DOHH2 (cell line): ENCODE results near the gene EXOC6B.

ENCODE experiments used
- H3F3A ChIP-seq: fragments of 200-600 bp; sonication (generic), shearing (Covaris generic); 2 replicates; pipeline ENCODE4 v1.6.0; 2016; ENCODE audit warnings: antibody characterized with exemption, mild to moderate bottlenecking; ENCODE audit not compliant: control insufficient read depth, insufficient read depth
- H3K27ac ChIP-seq: fragments of 200-600 bp; sonication (generic); 2 replicates; pipeline ENCODE4 v1.5.1; 2014; ENCODE audit warnings: low read depth, mild to moderate bottlenecking, low read length, moderate library complexity
- H3K27me3 ChIP-seq: fragments of 200-600 bp; sonication (generic); 2 replicates; pipeline ENCODE4 v1.6.1; 2014; ENCODE audit warnings: mild to moderate bottlenecking, low read length, mixed read lengths; ENCODE audit not compliant: control insufficient read depth
- H3K36me3 ChIP-seq: fragments of 200-600 bp; sonication (generic); 2 replicates; pipeline ENCODE4 v1.6.1; 2014; ENCODE audit warnings: mild to moderate bottlenecking, low read length, moderate library complexity, mixed read lengths; ENCODE audit not compliant: control insufficient read depth
- H3K4me1 ChIP-seq: fragments of 200-600 bp; sonication (generic); 2 replicates; pipeline ENCODE4 v1.6.1; 2014; ENCODE audit warnings: mild to moderate bottlenecking, low read length, mixed read lengths; ENCODE audit not compliant: control insufficient read depth
- H3K4me2 ChIP-seq: fragments of 200-600 bp; sonication (generic); 2 replicates; pipeline ENCODE4 v1.6.0; 2014; ENCODE audit warnings: mild to moderate bottlenecking, low read length, moderate library complexity
- H3K4me3 ChIP-seq: fragments of 200-600 bp; sonication (generic); 2 replicates; pipeline ENCODE4 v1.5.1; 2014; ENCODE audit warnings: mild to moderate bottlenecking, low read length, mixed read lengths
- H3K79me2 ChIP-seq: fragments of 200-600 bp; sonication (generic); 2 replicates; pipeline ENCODE4 v1.6.1; 2014; ENCODE audit warnings: mild to moderate bottlenecking, low read length, mixed read lengths; ENCODE audit not compliant: control insufficient read depth
- H3K9me2 ChIP-seq: fragments of 200-600 bp; sonication (generic); replicated peaks from 2 replicates; pipeline ENCODE4 v1.6.1; 2014; ENCODE audit warnings: mild to moderate bottlenecking, low read length, mixed read lengths; ENCODE audit not compliant: control insufficient read depth
- H3K9me3 ChIP-seq: fragments of 200-600 bp; sonication (generic); 2 replicates; pipeline ENCODE4 v1.6.1; 2014; ENCODE audit warnings: antibody characterized with exemption, low read length, mixed read lengths; ENCODE audit not compliant: control insufficient read depth, insufficient read depth
- H4K20me1 ChIP-seq: fragments of 200-600 bp; sonication (generic); 2 replicates; pipeline ENCODE4 v1.6.0; 2014; ENCODE audit warnings: low read depth, mild to moderate bottlenecking, antibody characterized with exemption, low read length, moderate library complexity; ENCODE audit not compliant: control insufficient read depth, insufficient read depth
- CTCF ChIP-seq: fragments of 200-600 bp; sonication (generic); IDR thresholded peaks from one replicate; pipeline ENCODE4 v1.5.1; 2014; ENCODE audit warnings: antibody characterized with exemption, mild to moderate bottlenecking, low read depth, low read length; ENCODE audit not compliant: poor library complexity, severe bottlenecking
- EZH2phosphoT487 ChIP-seq: fragments of 200-600 bp; sonication (generic); IDR thresholded peaks from 2 replicates; pipeline ENCODE4 v1.6.1; 2017; ENCODE audit warnings: borderline replicate concordance, mild to moderate bottlenecking, antibody characterized with exemption, low read length, moderate library complexity, mixed read lengths

The EXOC6B gene

DNA sequence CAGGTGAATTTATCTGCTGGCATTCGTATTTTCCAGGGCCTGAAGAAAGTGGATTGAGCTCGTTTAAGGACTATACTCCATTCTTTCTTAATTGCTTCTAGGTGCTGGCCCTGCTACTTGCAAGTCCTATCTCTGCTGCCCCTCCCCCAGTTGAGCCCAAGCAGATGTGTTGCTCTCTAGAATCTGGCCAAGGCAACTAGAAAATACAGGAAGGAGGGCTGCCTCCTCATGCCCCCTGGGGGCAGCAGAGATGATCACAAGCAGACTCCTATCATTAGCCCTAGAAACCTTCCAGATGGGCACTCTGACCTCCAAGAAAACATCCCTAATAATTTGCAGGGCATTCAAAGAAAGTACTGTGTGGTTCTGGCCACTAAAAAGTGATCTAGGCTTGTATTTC is 605.7 kb downstream of the EXOC6B start:
- H3K4me1 ChIP-seq, result no peaks in the 10 kb centered on the region
- no peak overlapping the region for H3K27ac ChIP-seq
- TF ChIP-seq EZH2phosphoT487 (no peak), CTCF (peak; percentile 43)
- H3K27me3 ChIP-seq, result no peaks in the 10 kb centered on the region
- no peaks in the 10 kb centered on the region for H3K79me2 ChIP-seq
- no peaks in the 10 kb centered on the region for H3K9me3 ChIP-seq
- no peaks in the 10 kb centered on the region for H3K9me2 ChIP-seq
- no peak overlapping the region for H3K4me3 ChIP-seq
- H3F3A ChIP-seq, result no peaks in the 10 kb centered on the region
- H3K4me2 ChIP-seq, result no peak overlapping the region
- H4K20me1 ChIP-seq, result no peaks in the 10 kb centered on the region
- H3K36me3 ChIP-seq, result no peaks in the 10 kb centered on the region

- Histone ChIP-seq H3K4me3 (no peak overlapping the region), H3K9me3 (no peaks in the 10 kb centered on the region), H4K20me1 (no peaks in the 10 kb centered on the region), H3K27me3 (no peaks in the 10 kb centered on the region), H3K4me2 (no peak overlapping the region), H3K9me2 (no peaks in the 10 kb centered on the region), H3K27ac (no peak overlapping the region), H3F3A (no peaks in the 10 kb centered on the region), H3K4me1 (no peaks in the 10 kb centered on the region), H3K79me2 (no peaks in the 10 kb centered on the region), H3K36me3 (no peaks in the 10 kb centered on the region)
- TF ChIP-seq EZH2phosphoT487 (no peak), CTCF (no peak)
Observed at GRCh38 chr2:72214429-72215143, 611.2 kb downstream of the EXOC6B start.

GRCh38 chr2:72212486-72212855 is 613.4 kb downstream of the EXOC6B start:
- H3K79me2 ChIP-seq, result no peaks in the 10 kb centered on the region
- no peaks in the 10 kb centered on the region for H3F3A ChIP-seq
- H3K27me3 ChIP-seq, result no peaks in the 10 kb centered on the region
- no peaks in the 10 kb centered on the region for H4K20me1 ChIP-seq
- no peak overlapping the region for H3K4me3 ChIP-seq
- no peaks in the 10 kb centered on the region for H3K36me3 ChIP-seq
- no peaks in the 10 kb centered on the region for H3K9me2 ChIP-seq
- no peak overlapping the region for H3K4me2 ChIP-seq
- no peak for TF ChIP-seq CTCF
- TF ChIP-seq EZH2phosphoT487, result no peak
- H3K27ac ChIP-seq, result no peak overlapping the region
- H3K4me1 ChIP-seq, result no peaks in the 10 kb centered on the region
- no peaks in the 10 kb centered on the region for H3K9me3 ChIP-seq
